Pulmonary artery endothelial cell (primary cell): ENCODE measurements around the gene CFAP221. TPM values are rescaled to one million over a fixed set of nuclear protein-coding genes. Genes with fewer than 3 reads are reported as not detected.

Experiments
- DNase-seq: peaks from one replicate; pipeline ENCODE4 v3.0.0-alpha.2; 2011; ENCODE audit warnings: low read depth, low spot score
- total RNA-seq: library from RNA; depleted of rRNA; stranded (reverse); fragments of >200 nt; gene quantifications from 2 replicates; pipeline ENCODE4 v1.2.3, GENCODE V29; 2014

The CFAP221 gene
- total RNA-seq, 1 donor from 2014 or later: not detected

DNA sequence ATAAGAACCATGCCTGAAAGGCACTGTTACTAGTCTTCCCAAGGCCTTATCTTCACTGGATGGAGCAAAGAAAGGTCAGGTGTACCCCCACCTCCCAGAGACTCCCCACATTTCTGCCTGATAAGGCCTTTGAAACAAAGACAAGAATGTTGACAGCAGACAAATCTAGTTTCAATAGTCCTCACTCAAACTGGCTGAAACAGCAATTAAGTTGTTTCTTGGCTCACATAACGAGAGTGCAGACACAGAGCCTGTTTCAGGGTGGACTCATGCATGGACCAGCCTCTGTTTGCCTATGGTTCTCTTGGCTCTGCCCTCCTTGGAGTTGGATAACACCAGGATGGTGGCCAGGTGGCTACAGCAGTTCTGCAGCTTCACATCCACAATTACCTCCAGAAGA is 7.5 kb upstream of the CFAP221 start:
- DNase-seq: no peak

DNA sequence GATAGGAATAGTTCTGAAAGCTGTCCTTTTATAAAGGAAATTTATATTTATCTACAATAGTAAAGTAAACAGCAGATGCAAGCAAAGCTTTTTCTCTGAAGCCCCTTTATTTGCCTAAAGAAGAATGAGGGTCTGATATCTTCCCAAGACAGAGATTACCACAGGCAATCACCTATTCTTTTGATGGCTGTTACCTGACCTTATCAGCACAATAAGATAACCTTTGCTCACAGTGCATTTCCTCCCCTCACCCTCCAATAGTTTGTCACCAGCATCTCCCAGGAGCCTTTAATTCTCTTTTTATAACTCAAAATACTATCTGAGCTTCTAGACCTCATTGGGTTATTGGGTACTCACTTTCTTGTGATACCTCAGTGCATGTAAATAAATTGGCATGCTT is 6.5 kb upstream of the CFAP221 start:
- DNase-seq: no peak

- no peak for DNase-seq
These were observed 2.8 kb upstream of the CFAP221 start for GRCh38 chr2:119541476-119541875.

DNA sequence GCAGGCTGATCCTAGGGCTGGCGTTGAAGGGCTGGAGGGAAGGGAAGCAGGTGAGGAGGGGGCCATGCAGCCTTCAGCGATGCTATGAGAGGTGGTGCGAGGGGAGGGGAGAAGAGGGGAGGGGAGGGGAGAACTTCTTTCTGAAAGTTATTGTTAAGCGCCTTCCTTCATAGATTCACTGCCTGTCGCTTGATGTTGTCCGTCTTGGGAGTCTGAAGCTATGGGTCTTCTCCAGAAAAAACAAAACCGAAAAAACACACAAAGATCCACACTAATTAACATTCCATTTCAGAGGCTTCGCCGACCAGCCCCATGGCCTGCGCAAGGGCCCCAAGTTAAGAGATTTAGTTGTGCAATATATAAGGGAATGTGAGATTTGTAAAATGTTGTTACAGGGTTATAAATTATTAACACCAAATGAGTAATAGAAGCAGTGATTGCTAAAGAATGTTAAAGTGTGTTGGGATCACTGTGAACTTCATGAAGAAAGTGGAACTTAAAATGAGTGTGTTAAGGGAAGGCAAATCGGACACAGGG is 758 bp downstream of the CFAP221 start:
- no peak for DNase-seq

- no peak for DNase-seq
These were observed 1.7 kb downstream of the CFAP221 start for GRCh38 chr2:119545754-119546446.

GRCh38 chr2:119546447-119546767 is 2.2 kb downstream of the CFAP221 start:
- no peak for DNase-seq

DNA sequence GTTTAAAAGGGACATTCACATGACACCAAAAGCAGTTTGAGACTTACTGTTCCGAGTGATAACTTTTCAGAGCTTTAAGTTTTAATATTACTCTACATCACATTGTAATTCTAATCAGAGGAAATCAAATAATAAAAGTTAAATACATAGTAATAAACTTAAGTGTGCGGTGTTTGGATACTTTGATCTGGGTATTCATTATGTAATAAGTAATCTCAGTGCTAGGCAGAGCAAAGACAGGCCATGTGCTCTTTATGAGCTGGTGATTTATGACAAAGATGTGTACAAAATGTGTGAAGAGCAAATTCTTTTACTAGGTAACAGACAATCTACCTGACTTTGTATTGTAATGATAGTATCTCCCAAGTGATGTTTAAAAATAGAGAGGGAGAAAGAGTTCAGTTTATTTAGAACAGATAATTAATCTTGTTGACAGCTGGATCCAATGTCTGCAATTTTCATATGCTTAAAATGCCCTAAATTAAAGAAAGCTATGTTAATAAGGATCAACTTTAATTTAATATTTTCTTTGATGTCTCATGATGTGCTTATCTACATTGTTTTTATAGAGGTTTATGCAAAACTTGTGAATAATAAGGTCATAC is 4.4 kb downstream of the CFAP221 start:
- DNase-seq: no peak

DNA sequence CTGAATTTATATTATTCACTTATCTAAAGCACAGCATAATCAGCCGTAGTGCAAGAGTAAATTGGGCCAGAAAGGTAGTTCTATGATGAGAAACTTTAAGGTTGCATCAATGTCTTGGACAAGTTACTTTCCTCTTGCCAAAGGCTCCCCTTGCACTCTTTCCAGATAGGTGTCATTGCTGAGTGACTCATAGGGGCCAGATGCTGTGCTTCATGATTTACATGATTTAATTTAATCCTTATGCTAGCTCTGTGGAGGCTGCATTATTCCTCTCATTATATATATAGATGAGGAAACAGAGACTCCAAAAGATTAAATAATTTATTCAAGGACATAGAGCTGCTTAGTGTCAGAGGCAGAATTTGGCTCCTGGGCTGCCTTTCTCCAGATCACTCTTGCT is 5.0 kb downstream of the CFAP221 start:
- DNase-seq: no peak

DNA sequence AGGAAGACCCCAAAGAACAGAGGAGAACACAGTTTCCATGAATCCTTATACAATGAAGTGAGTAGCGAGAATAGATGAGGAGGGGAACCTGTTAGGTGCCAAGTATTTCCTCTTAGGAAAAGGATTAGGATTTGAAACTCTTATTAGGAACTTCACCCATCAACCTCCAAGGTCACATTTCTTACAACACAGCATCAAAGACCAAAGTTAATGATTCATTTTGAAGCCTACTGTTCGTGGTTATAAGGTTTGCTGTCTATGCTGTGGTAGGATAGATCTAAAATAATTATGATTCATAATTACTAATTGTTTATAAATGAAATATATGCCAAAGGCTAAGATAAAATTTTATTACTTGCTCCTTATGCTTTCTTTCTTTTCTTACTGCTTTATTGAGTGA is 6.1 kb downstream of the CFAP221 start:
- no peak for DNase-seq

DNA sequence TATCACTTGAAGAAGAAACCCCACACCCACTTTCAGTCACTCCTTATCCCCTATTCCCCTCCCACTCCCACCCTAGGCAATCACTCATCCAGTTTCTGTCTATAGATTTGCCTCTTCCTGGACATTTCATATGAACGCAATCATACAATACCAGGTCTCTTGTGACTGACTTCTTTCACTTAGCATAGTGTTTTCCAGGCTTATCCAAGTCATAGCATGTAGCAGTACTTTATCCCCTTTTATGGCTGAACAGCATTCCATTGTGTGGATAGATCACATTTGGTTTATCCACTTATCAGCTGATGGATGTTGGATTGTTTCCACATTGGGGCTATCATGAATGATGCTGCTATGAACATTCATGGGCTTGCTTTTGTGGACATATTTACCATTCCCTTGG is 6.6 kb downstream of the CFAP221 start:
- no peak for DNase-seq

DNA sequence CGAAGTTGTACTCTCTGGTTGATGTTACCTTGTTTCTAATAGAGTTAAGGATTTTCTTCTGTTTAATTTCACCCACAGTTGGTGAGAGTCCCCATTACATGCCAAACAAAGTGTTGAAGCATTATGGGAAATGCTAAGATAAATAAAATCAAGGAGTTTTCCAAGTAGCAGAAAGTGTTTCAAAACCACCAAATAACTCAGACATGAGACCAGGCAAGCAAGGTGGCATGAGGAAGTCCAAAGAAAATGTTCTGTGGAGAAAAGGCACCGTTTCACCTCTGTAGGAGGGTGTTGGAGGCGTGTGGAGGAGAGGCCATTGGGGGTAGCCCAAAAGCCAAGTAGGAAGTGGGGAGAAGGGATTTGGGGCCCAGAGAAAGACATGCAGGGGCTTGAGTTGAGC is 8.7 kb downstream of the CFAP221 start:
- no peak for DNase-seq

GRCh38 chr2:119553687-119554344 is 9.6 kb downstream of the CFAP221 start:
- DNase-seq: no peak

GRCh38 chr2:119565481-119565880 is 21.2 kb downstream of the CFAP221 start:
- DNase-seq: no peak

GRCh38 chr2:119567292-119567691 is 23.0 kb downstream of the CFAP221 start:
- no peak for DNase-seq

DNA sequence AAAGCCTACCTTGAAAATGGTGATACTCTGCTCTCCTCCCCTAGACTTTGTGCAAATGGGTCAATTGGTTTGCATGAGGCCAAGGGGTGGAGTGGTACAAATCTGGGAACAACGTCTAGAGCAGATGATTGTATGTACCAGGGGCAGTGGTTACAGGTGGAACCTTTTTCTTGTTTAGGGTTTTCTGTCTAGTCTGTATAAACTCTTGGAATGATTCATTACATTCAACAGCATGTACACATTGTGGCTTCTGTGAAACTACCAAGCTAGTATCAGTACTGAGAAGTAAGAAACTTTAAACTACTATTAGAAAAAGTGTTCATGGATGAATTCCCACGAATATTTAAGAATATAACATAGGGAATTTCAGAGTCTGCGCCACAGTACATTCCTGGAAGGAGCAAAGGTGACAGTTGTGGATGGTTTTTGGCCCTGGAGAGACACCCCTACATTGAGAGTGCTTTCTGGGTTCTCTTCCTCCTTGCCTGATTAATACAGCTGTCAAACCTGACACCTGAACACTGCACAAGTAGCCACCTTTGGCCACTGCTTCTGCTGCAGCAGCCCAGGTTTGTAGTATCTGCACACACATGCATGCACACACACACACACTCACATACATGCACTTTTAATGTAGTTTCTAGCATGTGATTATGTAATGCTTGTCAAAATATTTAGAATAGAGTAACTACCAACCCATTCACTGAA is 30.0 kb downstream of the CFAP221 start:
- DNase-seq: no peak

DNA sequence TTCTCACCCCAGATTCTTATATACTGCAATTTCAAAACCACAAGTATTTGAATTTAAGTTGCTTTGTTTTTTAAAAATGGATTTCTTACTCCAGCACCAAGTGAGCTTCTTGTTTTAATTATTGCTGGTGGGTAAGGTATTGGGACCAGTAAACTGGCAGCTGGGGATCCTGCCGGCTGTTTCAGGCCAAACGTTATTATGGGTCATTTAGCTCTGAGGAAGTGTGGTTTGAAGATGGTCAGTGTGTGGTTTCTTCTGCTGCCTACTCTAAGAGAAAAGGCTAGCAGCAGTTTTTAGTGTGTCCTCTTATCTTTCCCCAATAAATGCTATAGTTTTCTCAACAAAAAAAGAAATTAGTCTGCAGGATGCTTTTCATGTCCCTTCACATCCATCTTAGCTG is 30.6 kb downstream of the CFAP221 start:
- no peak for DNase-seq

GRCh38 chr2:119575439-119575838 is 31.2 kb downstream of the CFAP221 start:
- no peak for DNase-seq

- DNase-seq: no peak
These were observed 35.4 kb downstream of the CFAP221 start for GRCh38 chr2:119579424-119580295.

DNA sequence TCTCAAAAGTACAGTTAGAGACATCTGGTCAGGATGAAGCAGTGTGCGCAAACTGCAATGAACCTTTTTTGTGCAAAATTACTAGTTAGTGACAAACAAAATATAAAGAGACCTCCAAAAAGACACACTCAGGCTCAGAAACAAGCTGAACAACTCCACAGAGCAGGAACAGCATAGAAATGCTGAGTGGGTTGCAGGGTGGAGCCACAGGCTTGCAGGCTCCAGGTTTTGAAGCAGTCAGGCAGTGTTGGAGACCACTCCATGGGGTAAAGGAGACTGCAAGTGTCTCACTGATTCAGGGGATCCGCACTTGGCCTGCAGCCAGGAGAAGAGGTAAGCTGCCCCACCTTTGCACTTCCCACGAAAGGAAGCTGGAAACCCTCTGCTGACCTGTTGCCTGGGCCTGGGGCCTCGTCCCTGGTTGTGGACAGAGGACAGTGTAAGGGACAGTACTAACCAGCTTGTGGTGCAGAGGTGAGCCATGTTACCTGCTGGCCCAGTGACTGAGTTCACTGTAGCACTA is 36.4 kb downstream of the CFAP221 start:
- DNase-seq: no peak

GRCh38 chr2:119583291-119583690 is 39.0 kb downstream of the CFAP221 start:
- DNase-seq: no peak

- no peak for DNase-seq
These were observed 40.2 kb downstream of the CFAP221 start for GRCh38 chr2:119584469-119584868.
